ENCODE measurements around the gene PAX9.

The PAX9 gene

DNA sequence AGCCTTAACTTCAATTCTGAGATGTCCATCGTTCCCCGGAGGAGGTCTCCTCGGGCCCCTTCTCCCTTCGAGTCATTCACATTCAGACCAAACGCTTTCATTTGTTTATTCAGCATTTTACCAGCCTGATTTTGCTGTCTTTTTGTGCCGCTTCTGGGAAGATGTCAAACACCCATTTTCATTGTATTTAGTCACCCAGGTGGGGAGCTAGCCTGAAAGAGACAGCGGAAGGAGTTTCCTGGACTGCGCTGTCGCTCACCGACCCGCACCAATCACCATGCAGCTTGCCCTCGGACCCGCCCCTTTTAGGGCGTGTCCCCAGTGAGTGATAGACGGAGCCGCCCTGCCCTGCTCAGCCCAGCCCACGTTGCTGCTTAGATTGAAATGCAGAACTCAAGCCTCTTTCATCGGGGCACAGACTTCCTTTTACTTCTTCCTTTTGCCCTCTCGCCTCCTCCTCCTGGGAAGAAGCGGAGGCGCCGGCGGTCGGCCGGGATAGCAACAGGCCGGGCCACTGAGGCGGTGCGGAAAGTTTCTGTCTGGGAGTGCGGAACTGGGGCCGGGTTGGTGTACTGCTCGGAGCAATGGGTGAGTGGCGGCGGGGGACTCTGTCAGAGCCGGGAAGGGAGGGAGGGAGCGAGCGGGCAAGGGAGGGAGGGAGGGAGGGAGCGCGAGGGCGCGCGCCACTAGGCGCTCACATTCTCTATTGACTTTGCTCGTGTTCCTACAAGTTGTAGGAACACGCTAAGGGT lies at the start of gene PAX9:
TSS of gene PAX9 (plus strand) at position 355 of the 752 bp plus-strand sequence. CDS start at position 585, 230 bp downstream.
- H3K4me3 ChIP-seq (ENCODE audit: low read depth, low read length), result peak within 1 kb of the TSS; percentile 52
- DNase-seq (ENCODE audit: low read depth), result peak; percentile 39

DNA sequence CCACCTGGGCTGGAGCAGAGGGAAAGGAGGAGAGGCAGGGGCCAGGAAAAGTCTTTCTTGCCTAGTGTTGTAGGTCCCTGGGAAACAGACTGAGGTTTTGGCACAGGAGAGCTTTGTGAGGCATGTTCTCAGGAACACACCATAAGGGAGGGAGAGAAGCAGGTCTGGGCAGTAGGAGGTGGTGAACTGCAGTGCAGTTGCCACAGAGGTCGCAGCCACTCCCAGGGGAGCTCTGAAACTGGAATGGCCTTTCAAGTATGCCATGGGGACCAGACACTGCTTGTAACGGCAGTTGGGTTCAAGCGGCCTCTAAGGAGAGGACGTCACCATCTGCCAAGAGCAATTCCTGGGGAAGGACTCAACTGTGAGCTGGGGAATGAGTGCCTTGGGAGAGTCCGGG lies 43.8 kb upstream of the PAX9 start:
- DNase-seq (ENCODE audit: low read depth), result no peak
- H3K4me3 ChIP-seq (ENCODE audit: low read depth, low read length), result no peak overlapping the region

DNA sequence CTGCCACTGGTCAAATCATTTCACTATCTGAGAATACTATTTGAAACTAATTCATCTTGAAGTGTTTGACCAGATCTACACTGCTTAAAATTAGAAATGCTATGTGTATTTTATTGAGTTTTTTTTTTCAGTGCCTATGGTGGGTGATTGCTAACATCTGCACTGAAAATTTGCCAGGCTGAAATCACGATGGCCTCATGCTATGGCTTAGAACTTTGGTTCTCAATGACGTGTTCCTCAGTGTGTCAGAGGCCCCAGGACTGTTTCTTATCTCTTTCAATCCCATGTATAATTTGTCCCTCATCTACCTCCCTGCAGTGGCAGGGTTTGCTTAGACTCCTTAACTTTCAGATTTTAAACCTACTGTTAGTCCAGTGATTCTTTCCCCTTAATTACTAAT lies 43.0 kb upstream of the PAX9 start:
- H3K4me3 ChIP-seq (ENCODE audit: low read depth, low read length), result no peak overlapping the region
- no peak for DNase-seq (ENCODE audit: low read depth)

DNA sequence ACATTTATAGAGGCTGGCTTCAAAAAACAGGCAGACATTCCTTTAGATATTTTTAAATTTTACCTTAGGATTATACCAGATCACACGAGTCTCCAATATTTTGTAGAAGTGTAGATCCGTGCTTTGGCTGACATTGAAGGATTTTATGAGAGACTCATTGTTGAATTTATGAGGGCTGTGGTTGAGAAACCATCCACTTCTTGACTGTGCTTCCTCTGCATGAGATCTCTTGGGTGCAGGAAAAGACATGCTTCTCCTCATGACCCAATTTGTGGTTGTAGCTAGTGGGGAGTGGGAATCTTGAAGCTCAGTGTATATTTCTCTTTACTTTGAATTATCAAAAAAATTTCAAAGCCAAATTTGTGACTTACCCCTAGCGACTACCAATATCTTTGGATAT lies 42.5 kb upstream of the PAX9 start:
- no peak for DNase-seq (ENCODE audit: low read depth)
- H3K4me3 ChIP-seq (ENCODE audit: low read depth, low read length), result no peak overlapping the region

DNA sequence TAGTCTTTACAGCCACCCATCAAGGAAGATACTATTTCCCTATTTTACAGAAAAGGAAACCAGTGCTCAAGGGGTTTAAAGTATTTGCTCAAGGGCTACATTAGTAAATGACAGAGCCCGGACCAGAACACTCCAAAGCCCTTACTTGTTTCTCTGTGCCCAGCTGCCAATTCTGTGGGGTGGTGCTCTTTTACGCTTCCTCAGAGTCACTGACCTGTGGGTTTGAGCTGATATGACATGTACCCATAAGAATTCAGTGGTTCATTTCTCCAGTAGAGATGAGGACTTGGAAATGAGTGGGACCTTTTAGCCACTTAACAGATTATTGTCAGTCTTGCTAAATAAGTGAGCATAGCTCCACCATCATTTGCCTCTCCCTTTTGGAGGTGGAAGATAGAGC lies 41.8 kb upstream of the PAX9 start:
- H3K4me3 ChIP-seq (ENCODE audit: low read depth, low read length), result no peak overlapping the region
- no peak for DNase-seq (ENCODE audit: low read depth)

DNA sequence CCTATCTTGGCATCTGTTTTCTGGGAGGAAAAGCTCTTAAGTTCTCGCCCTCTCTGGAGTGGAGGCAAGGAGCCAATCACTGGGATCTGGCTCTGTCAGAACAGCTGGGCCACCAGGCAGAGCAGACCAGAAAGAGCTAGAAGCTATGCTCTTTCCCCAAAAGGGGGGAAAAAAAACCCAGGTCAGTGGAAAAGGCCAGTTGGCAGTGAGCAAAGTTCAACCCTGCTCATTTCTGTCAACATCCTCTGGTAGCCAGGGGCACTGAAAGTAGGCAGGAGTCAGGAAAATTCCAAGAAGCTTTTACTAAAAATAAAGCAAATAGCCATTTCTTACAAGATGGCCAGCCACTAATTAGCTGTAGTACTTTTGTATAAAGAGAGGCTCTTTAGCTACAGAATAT lies 36.6 kb upstream of the PAX9 start:
- H3K4me3 ChIP-seq (ENCODE audit: low read depth, low read length), result no peak overlapping the region
- DNase-seq (ENCODE audit: low read depth), result no peak

DNA sequence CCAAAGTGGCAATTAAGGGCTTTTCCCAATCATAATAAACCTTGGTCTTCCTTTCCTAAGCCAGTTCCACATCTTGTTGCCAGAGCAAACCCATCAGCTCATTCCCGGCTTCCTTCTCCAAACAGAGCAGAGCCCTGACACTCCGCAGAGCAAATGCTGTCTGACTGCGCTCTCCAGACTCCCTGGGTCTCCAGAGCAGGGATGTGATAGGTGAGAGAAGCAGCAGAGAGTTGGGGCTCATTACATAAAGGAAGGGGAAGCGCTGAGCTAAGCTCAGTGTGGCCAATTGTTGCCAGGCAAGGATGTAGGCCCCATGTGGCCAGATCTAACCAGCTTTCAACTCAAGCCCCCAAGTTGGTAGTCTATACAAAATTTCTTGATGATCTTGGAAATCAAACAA lies 36.2 kb upstream of the PAX9 start:
- H3K4me3 ChIP-seq (ENCODE audit: low read depth, low read length), result no peak overlapping the region
- DNase-seq (ENCODE audit: low read depth), result no peak

DNA sequence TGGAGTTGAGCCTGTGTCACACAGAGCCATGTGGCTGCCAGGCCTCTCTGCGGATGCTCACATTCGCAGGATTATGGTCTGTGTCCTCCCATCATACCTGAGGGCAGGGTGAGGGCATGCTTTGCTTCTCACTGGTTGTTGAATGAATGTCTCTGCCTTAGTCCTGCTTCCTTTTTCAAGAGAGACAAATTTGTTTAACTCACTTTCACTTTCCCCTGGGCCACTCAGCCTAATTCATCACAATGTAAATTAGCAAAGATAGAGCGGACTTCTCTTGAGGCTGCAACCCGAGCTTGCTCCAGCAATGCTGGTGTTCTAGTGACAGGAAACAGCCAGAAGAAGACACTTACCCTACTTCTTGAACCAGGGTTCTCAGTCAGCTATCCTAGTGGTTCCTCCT lies 35.5 kb upstream of the PAX9 start:
- no peak overlapping the region for H3K4me3 ChIP-seq (ENCODE audit: low read depth, low read length)
- no peak for DNase-seq (ENCODE audit: low read depth)

DNA sequence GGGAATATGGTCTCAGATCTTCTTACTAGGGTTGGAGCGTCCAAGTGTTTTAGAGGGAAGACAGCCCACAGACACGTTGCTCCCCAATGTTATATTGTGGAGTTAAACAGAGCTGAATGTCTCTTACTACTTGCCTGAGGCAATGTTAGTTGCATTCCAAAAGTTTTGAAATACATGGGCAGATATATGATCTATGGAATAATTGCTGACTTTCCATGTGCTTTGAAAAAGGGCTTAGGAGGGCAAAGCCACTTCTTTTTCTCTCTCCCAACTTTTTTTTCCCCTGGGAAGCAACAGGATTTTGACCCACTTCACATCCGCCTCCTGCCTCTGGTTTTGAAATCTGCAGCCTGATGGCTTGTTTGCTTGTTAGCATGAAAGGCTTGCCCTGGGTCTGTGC lies 33.7 kb upstream of the PAX9 start:
- no peak for DNase-seq (ENCODE audit: low read depth)
- no peak overlapping the region for H3K4me3 ChIP-seq (ENCODE audit: low read depth, low read length)

DNA sequence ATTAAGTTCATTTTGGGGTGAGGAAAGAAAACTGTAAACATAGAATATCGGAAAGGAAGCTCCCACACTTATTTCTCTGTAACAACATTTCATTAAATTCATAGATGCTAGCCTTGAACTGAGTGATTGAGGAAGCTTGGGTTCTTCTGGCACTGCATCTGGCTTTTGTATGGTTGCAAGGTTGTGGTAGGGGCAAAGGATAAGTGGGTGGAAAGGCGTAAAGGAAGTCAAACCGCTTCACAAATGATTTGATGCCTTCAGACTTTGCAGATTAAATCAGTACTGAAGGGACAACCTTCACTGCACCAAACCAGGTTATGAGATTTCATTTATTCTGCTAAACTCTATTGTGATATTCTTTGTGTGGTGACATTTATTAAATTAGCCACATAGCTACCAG lies 28.1 kb upstream of the PAX9 start:
- DNase-seq (ENCODE audit: low read depth), result no peak
- H3K4me3 ChIP-seq (ENCODE audit: low read depth, low read length), result no peak overlapping the region

DNA sequence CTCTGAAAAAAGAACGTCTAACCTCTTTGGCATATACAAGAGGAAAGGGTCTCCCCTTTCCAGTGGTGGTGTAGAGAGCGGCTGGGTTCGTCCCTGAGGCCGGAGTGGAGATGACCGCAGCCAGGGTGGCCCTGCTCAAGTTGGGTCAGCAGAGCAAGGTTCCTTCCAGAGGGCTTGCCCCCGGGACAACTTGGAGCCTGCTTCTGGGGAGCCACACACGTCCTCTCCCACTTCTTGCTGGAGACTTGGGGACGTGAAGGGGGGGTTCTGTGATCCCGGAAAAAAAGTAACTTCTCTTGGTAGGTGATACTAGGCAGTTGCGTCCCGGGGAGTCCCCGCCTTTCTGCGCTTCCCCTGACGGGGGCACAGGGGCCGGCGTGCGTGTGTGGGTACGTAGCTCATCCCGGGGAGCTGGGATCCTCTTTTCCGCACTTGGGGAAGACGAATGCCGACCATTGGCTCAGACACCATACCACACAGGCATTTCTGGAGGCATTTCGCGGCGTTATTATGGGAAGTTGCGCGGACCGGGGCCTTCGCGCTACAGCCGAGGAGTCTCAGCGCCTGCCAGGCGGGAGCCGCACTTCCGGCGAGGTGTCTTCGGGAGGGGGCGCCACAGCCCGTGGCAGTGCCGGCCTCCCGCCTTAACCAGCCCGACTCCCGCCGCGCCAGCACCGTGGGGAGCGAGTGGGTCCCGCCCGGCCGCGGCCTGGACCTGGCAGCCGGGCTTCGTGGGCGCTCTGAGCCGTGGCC lies 14.8 kb upstream of the PAX9 start:
- peak overlapping the region; percentile 44 for H3K4me3 ChIP-seq (ENCODE audit: low read depth, low read length)
- DNase-seq (ENCODE audit: low read depth), result no peak

DNA sequence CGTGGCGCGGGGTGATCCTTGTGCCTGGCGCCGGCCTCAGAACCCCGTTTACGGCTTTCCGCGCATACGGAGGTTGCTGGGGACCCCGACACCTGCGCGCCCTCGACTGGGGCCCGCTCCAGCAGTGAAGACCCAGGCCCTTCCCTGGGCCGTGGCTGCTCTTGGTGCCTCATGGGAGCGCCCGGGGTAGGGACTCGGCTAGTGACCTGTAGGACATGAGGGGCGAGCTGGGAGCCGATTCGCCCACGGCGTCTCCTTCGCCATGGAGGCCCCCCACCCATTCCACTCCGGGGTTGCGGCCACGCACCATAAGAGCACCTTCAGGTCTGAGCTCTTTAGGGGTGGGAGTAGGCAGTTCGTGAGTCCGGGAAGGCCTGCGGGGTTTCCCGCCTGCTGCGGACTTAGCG lies 14.2 kb upstream of the PAX9 start:
- peak overlapping the region; percentile 44 for H3K4me3 ChIP-seq (ENCODE audit: low read depth, low read length)
- no peak for DNase-seq (ENCODE audit: low read depth)

DNA sequence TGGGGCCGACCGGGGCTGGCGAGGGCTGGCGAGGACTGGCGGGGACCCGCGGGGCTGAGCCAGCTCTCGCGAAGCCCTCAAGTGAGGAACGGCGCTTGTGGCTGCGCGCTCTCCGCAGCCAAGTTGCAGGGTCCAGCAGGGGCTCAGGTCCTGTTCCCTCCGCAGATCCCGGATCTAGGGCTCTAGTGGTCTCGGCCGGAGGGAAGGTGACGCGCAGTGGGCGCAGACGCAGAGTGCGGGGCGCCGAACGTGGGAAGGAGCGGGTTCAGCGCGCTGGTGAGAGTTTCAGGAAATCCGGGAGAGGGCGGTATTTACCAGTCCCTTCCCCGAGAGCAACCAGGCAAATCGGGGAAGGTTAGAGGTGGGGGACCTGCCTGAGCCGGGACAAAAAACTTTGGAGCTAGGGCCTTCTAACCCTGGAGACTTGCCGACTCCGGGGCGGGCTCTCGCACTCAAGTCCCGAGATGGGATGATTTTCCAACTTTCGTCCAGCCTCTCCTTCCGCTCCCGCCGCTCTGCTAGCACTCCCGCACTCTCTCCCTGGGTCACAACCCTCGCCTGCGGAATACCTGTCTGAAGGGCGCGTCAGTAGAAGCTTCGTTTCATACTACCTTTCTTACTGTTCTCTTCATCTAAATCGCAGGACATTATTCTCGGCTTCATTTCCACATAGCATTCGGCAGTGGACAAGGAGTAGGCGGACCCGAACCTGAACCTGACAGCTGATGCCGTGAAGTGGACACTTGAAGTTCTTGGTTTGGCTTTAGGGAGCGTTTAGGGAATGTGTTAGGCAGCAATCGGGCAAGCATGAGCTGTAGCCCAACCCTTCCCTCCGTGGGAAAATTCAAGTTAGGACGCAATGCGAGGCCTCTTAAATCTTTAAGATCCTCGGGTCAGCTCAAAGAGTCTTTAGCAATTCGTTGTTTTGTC lies 13.6 kb upstream of the PAX9 start:
- peak overlapping the region; percentile 44 for H3K4me3 ChIP-seq (ENCODE audit: low read depth, low read length)
- DNase-seq (ENCODE audit: low read depth), result no peak

DNA sequence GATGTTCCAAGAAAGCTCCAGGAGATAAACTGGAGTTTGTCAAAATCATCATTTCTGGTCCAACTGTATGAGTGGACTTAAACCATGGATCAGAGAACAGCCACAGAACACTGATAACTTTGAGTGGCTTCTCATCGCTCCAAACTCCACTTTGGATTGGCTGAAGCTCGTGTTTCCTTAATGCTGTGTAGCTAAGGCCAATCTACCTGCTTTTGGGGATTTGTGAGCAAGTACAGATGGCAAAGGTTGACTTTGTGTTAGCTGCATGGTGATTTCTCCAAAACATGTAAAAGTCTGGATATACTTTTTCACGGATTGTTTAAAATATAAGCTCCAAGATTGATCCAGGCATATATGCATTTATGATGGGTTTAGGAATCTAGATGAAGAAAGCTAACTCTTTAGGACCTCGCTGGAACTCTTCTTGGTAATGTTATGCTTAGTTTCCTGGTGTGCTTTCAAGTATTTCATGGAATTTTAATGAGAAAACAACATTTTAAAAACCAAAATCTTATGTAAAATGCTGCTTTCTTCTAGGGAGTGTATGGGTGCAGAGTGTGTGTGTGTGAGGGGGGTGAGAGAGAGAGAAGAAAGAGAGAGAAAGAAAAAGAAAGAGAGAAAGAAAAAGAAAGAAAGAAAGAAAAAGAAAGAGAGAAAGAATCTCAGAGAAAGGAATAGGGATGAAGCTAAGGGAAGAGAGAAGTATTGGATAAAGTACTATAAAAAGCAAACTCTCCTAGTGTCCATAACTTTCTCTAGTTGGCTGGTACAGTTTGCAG lies 11.6 kb upstream of the PAX9 start:
- H3K4me3 ChIP-seq (ENCODE audit: low read depth, low read length), result no peak overlapping the region
- DNase-seq (ENCODE audit: low read depth), result no peak

DNA sequence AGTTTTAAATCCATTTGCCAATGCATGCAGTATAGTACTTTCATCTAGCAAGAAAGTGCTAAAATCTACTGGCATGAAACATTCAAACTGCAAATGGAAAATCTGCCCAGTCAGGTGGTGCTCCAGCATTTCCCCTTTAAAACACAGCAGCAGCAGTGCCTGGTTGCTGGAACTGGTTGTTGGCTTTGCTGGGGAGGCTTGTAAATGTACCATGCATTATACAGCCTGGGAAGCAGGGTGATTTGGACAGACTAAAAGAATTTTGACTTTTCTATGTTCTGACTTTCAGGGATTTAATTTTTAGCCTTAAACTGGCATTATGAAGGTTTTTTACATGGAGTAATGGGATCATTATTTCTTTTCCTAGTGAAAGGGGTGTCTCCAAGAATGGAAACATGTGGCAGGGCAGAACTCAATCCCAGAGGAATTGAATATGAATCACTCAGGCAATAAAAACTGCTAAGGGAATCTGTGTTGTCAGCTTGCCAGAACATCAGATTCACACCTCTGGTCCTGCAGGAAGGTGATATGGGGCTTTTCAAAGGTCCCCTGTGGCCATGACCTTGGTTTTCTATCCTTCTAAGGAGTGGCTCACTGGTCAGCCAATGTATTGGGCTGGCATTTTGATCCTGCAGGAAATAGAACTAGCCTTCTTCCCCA lies 9.0 kb upstream of the PAX9 start:
- H3K4me3 ChIP-seq (ENCODE audit: low read depth, low read length), result no peak overlapping the region
- DNase-seq (ENCODE audit: low read depth), result no peak

DNA sequence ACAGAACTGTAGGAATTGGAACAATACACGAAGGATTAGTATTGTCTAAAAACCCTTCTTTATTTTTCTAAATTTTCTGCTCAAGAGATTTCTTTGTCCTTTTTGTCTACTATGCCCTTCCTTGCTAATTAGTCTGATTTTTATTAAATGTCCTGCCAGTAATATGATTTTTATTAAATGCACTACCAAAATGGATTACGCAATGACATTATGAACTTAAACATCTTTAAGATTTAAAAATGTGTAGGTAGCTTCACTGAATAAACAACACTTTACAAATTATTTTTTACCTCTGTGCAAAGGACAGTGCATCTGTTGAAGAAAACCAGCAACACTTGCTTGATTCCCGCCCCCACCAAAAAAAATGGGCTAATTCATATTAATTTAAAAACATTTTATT lies 8.2 kb upstream of the PAX9 start:
- no peak overlapping the region for H3K4me3 ChIP-seq (ENCODE audit: low read depth, low read length)
- DNase-seq (ENCODE audit: low read depth), result no peak

DNA sequence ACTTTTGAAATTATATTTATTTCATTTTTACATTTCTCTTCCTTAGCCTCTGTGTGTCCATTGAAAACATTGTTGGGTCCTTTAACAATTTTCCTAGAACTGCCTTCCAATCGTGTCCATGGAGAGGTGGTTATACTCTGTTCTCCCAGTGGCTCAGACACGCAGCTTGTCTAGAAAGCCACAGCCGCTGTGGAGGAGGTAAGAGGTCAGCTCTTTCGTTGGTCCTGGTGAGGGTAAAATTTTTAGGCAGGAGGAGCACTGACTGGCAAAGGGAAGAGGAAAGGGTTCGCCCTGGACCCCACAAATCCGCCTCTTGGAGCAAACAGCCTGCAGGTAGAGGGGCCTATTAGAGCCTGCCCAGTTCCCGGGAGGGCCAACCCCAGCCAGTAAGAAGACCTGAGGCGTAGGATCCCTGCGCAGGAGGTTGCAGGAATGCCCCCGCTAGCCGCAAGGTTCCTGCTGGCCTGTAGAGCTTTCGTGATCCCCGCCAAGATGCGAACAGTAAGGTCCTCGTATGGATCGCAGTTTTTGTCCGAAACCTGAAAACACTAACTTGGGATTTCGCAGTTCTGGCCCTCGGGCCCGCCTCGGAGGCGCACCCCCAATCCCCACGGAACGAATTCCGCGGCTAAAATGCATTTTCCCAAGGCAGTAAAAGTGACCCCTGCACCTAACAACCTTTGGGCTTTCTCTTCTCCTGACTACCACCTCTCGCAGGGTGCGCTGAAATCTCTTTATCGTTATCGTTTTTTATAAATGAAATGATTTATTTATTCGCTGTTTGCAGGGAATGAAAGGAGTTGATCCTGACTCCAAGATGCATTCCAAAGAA lies 7.5 kb upstream of the PAX9 start:
- no peak for DNase-seq (ENCODE audit: low read depth)
- H3K4me3 ChIP-seq (ENCODE audit: low read depth, low read length), result no peak overlapping the region

DNA sequence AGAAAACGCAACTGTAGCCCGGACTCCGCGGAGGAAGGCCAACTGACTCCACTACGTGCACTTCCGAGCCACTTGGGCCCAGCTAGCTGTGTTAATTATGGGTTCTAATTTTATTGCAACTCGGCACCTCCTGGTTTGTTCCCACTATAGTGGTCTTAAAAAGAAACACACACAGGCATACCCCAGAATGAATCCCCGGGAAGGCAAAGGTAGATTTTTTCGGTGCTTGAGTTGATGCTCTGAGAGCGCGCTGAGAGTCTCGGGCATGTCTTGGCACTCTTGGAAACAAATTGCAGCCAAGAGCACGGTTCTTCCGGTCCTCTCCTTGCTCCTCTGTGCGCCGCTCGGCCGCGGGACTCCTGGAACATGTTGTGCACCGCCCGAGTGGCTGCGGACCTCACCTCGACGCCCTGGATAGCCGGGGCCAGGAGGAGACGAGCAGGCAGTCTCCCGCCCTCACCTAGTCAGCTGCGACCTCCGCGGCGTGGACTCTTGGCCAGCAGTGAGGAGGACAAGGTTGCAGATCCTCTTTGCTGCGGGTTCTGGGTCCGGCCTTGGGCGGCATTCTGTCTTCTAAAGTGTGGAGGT lies 6.8 kb upstream of the PAX9 start:
- no peak overlapping the region for H3K4me3 ChIP-seq (ENCODE audit: low read depth, low read length)
- no peak for DNase-seq (ENCODE audit: low read depth)

Measured in skeletal muscle cell (primary cell).